GM12873 (cell line): ENCODE measurements around the gene KERA.

ENCODE experiments used
- TF ChIP-seq, protein P1 (sequence below): IDR thresholded peaks from 2 replicates; pipeline ENCODE4 v1.5.1; 2012; ENCODE audit warnings: low read depth, mild to moderate bottlenecking, moderate library complexity, low read length, control low read depth; ENCODE audit not compliant: insufficient read depth; ENCODE audit errors: missing control alignments

Gene KERA

GRCh38 chr12:91009319-91009950, 48.4 kb downstream of the KERA start:
- TF ChIP-seq, protein P1, sequence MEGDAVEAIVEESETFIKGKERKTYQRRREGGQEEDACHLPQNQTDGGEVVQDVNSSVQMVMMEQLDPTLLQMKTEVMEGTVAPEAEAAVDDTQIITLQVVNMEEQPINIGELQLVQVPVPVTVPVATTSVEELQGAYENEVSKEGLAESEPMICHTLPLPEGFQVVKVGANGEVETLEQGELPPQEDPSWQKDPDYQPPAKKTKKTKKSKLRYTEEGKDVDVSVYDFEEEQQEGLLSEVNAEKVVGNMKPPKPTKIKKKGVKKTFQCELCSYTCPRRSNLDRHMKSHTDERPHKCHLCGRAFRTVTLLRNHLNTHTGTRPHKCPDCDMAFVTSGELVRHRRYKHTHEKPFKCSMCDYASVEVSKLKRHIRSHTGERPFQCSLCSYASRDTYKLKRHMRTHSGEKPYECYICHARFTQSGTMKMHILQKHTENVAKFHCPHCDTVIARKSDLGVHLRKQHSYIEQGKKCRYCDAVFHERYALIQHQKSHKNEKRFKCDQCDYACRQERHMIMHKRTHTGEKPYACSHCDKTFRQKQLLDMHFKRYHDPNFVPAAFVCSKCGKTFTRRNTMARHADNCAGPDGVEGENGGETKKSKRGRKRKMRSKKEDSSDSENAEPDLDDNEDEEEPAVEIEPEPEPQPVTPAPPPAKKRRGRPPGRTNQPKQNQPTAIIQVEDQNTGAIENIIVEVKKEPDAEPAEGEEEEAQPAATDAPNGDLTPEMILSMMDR: no peak

- TF ChIP-seq, protein P1: no peak
Measured at GRCh38 chr12:91007531-91008290, 50.1 kb downstream of the KERA start.

- TF ChIP-seq, protein P1: no peak
Measured at GRCh38 chr12:91004872-91005271, 53.0 kb downstream of the KERA start, which contains the start of gene EPYC. TSS of gene EPYC (minus strand) at chr12:91004972. CDS start at chr12:91002565, 2,407 bp downstream.

DNA sequence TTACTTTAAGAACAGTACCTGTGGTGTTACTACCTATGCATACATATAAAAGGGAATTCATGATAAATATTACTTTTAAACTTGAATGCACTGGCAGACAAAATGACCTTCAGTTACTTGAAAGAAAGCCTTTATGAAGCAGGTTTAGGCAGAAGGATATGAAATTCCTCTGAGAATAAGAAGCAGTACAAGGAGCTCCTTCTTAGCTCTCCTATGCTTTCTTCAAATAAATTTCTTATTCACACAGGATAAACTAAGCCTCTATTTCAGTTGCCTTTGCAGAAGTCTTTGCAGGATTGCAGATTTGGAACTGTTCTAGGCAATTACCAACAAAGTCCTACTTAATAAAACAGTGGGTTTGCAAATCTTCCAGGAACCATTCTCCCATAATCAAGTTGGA, 54.1 kb downstream of the KERA start:
- TF ChIP-seq, protein P1: no peak

GRCh38 chr12:91001306-91001705, 56.5 kb downstream of the KERA start:
- TF ChIP-seq, protein P1: no peak
